ENCODE data around the gene LIN7A.

The LIN7A gene

DNA sequence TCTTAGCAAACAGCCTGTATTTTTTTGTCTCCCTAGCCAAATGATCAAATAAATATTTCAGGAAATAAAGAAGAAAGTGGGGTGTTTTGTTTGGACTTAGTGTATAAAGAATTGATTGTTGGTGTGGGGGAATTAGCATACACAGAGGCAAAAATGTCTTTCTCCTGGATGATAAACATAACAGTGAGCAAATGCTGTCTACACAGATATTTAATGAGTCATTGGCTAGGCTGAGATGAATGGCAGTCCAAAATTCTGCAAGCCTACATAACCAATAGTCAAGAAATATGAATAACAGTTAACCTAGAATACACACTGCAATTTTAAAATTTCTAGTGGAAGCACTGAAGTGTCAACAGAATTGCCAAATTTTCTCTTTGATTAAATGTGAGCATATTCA lies 185.3 kb downstream of the LIN7A start:
- DNase-seq (ENCODE audit: low read depth, low spot score): no peak
- H3K4me3 ChIP-seq (ENCODE audit: low read depth, low read length): no peak overlapping the region
- TF ChIP-seq, protein P1, sequence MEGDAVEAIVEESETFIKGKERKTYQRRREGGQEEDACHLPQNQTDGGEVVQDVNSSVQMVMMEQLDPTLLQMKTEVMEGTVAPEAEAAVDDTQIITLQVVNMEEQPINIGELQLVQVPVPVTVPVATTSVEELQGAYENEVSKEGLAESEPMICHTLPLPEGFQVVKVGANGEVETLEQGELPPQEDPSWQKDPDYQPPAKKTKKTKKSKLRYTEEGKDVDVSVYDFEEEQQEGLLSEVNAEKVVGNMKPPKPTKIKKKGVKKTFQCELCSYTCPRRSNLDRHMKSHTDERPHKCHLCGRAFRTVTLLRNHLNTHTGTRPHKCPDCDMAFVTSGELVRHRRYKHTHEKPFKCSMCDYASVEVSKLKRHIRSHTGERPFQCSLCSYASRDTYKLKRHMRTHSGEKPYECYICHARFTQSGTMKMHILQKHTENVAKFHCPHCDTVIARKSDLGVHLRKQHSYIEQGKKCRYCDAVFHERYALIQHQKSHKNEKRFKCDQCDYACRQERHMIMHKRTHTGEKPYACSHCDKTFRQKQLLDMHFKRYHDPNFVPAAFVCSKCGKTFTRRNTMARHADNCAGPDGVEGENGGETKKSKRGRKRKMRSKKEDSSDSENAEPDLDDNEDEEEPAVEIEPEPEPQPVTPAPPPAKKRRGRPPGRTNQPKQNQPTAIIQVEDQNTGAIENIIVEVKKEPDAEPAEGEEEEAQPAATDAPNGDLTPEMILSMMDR (IDR thresholded peaks at IDR 0.05; ENCODE audit: low read depth, low read length): no peak
- in situ Hi-C loops (cut with HindIII; ENCODE audit: low sequenced_read_pairs): no loop called here

DNA sequence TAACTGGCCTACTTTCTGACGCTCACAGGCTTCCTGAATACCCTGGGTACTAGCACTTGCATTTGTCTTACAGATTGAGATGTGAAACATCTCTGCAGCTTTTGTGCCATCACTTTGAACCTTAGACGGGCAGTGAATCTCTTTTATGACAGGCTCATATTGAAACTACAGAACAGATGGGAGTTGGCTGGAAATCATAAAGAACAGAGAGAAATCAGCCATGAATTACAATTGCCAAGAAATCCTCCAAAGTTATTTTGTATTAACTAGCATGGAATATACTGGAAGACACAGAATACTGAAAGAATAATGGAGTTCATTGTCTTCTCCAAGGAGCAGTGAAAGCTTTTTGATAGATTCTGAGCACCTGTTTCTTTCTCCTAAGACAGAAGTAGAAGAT lies 188.3 kb downstream of the LIN7A start:
- no peak overlapping the region for H3K4me3 ChIP-seq (ENCODE audit: low read depth, low read length)
- in situ Hi-C loops (cut with HindIII; ENCODE audit: low sequenced_read_pairs): no loop called here
- no peak for DNase-seq (ENCODE audit: low read depth, low spot score)
- TF ChIP-seq, protein P1 (IDR thresholded peaks at IDR 0.05; ENCODE audit: low read depth, low read length): no peak

DNA sequence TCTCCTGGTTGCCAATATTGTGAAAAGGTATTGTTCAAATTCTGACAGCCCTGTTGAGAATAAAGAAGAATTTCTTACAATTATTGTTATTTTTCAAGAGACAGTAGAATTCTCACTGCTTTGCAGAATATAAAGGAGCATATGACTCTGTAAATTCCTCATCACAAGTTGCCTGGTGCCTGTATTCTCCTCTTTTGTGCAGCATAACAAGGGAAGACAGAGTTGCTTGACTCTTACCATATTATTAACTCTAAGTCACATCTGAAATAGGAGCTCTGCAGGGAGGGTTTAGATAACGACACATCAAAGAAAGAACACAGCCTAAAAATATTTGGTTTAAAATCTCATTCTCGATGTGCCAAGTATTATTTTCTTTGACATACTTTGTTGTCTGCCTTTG lies 189.9 kb downstream of the LIN7A start:
- in situ Hi-C loops (cut with HindIII; ENCODE audit: low sequenced_read_pairs): no loop called here
- H3K4me3 ChIP-seq (ENCODE audit: low read depth, low read length): no peak overlapping the region
- TF ChIP-seq, protein P1 (IDR thresholded peaks at IDR 0.05; ENCODE audit: low read depth, low read length): no peak
- no peak for DNase-seq (ENCODE audit: low read depth, low spot score)

DNA sequence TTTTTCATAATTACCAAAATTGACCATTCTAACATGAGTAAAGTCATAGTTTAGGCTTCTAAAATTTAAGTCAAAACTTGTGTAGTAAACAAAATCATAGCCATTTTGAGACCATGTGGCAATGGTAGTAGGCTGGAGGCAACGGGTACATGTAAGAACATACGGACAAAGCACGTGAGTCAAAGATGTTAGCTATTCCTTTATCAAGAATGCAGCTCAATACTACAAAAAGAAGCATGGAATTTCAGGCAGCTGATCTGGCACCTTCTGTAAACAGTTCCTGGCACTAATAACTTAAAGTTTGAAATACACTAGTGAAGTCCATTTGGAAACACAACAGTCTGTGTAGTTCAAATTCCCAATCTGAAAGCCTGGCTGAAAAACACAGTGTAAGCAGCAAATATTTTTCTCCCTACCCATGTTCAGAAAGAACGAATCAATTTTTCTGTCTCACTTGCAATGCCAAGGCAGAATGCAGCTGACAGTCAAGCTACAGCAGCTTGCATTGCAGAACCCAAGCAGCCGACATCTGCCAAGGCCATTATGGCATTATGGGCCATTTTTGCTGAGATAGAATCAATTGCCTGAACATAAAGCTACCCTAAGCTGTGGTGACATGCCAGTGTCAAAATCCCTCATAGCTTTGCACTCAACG lies 191.8 kb downstream of the LIN7A start:
- DNase-seq (ENCODE audit: low read depth, low spot score): no peak
- TF ChIP-seq, protein P1 (IDR thresholded peaks at IDR 0.05; ENCODE audit: low read depth, low read length): no peak
- in situ Hi-C loops (cut with HindIII; ENCODE audit: low sequenced_read_pairs): no loop called here
- H3K4me3 ChIP-seq (ENCODE audit: low read depth, low read length): no peak overlapping the region

All from astrocyte of the spinal cord (primary cell).